Measurements from ENCODE around the gene NOP53. TPM values are rescaled to one million over a fixed set of nuclear protein-coding genes. Genes with fewer than 3 reads are reported as not detected.

NOP53 gene
- total RNA-seq, 6 experiments from 2014 or later = 73.6 to 105 (median 79.4) TPM

DNA sequence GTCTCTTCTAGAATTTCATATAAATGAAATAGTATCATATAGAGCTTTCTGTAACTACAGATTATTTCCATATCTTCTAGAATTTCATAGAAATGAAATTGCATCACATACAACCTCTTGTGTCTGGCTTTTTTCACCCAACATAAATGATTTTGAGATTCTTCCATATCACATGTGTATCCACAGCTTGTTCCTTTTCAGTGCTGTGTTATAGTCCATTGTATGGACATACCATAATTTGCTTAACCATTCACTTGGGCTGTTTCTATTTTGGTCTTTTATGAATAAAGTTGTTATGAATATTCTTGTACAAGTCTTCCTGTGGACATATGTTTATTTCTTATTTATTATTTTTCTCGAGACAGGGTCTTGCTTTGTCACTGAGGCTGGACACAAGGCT lies 47.3 kb downstream of the NOP53 start:
- Histone ChIP-seq H3K4me1 (no peaks in the 10 kb centered on the region), H3K27me3 (no peaks in the 10 kb centered on the region), H3K27ac (no peak overlapping the region), H3K9me3 (peaks cover 0 to 4% (median 0%) of the 10 kb centered on the region in 4 donors), H3K36me3 (no peaks in the 10 kb centered on the region), H3K4me3 (no peak overlapping the region)
- intact Hi-C loops (cut with DNase I) = no loop called here
- ATAC-seq (no peak), DNase-seq (no peak)
- TF ChIP-seq, protein P1, sequence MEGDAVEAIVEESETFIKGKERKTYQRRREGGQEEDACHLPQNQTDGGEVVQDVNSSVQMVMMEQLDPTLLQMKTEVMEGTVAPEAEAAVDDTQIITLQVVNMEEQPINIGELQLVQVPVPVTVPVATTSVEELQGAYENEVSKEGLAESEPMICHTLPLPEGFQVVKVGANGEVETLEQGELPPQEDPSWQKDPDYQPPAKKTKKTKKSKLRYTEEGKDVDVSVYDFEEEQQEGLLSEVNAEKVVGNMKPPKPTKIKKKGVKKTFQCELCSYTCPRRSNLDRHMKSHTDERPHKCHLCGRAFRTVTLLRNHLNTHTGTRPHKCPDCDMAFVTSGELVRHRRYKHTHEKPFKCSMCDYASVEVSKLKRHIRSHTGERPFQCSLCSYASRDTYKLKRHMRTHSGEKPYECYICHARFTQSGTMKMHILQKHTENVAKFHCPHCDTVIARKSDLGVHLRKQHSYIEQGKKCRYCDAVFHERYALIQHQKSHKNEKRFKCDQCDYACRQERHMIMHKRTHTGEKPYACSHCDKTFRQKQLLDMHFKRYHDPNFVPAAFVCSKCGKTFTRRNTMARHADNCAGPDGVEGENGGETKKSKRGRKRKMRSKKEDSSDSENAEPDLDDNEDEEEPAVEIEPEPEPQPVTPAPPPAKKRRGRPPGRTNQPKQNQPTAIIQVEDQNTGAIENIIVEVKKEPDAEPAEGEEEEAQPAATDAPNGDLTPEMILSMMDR (IDR thresholded peaks at IDR 0.05) = no peak
- TF ChIP-seq POLR2A (IDR thresholded peaks at IDR 0.05) = no peak
- WGBS (ENCODE audit: insufficient coverage, low coverage, low lambda C conversion rate, missing lambda C conversion rate) = 92% methylated on average over 1 of the region's 1 CpG

DNA sequence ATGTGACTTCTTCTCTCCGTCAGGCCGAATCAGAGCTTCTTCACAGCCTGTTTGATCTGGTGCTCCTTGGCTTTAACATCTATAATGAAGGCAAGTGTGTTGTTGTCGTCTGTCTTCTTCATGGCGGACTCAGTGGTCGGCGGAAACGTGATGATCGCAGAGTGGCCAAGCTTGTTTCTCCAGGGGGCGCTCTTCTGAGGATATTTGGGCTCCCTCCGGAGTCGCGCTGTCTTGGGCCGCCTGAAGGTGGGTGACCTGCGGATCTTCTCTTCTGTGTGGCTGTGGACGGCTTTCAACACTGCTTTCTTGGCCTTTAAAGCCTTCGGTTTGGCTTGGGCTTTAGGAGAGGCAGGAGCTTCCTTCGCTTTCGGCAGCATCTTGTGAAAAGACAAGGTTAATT lies 49.2 kb downstream of the NOP53 start:
- no peaks in the 10 kb centered on the region for H3K27me3 ChIP-seq
- H3K36me3 ChIP-seq = no peaks in the 10 kb centered on the region
- peaks cover 0 to 4% (median 0%) of the 10 kb centered on the region in 4 donors for H3K9me3 ChIP-seq
- TF ChIP-seq POLR2A (IDR thresholded peaks at IDR 0.05) = no peak
- TF ChIP-seq, protein P1 (IDR thresholded peaks at IDR 0.05) = no peak
- 77% methylated on average over 7 of the region's 18 CpGs for WGBS (ENCODE audit: insufficient coverage, low coverage, low lambda C conversion rate, missing lambda C conversion rate)
- ATAC-seq = no peak
- no peak overlapping the region for H3K4me3 ChIP-seq
- H3K4me1 ChIP-seq = no peaks in the 10 kb centered on the region
- no peak for DNase-seq
- no peak overlapping the region for H3K27ac ChIP-seq
- intact Hi-C loops (cut with DNase I) = no loop called here

DNA sequence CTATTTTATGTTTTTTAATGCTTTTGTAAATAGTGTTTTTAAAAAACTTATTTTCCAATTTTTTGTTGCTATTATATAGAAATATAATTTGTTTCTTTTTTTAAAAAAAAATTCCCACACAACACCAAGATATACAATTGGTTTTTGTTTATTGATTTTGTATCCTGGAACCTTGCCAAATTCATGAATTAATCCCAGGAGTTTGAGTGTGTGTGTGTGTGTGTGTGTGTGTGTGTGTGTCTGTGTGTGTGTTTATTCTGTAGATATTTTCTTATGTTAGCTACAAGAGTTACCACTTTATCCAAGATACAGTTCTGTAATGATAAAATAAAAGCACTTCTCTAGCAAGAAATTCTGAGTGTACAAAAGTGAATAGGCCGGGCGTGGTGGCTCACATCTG lies 51.4 kb downstream of the NOP53 start:
- WGBS (ENCODE audit: insufficient coverage, low coverage, low lambda C conversion rate, missing lambda C conversion rate) = 95% methylated on average over 2 of the region's 2 CpGs
- intact Hi-C loops (cut with DNase I) = no loop called here
- Histone ChIP-seq H3K4me1 (no peaks in the 10 kb centered on the region), H3K36me3 (no peaks in the 10 kb centered on the region), H3K4me3 (no peak overlapping the region), H3K27me3 (no peaks in the 10 kb centered on the region), H3K9me3 (peaks cover 0 to 4% (median 0%) of the 10 kb centered on the region in 4 donors), H3K27ac (no peak overlapping the region)
- no peak for DNase-seq
- ATAC-seq = no peak
- TF ChIP-seq, protein P1 (IDR thresholded peaks at IDR 0.05) = no peak

DNA sequence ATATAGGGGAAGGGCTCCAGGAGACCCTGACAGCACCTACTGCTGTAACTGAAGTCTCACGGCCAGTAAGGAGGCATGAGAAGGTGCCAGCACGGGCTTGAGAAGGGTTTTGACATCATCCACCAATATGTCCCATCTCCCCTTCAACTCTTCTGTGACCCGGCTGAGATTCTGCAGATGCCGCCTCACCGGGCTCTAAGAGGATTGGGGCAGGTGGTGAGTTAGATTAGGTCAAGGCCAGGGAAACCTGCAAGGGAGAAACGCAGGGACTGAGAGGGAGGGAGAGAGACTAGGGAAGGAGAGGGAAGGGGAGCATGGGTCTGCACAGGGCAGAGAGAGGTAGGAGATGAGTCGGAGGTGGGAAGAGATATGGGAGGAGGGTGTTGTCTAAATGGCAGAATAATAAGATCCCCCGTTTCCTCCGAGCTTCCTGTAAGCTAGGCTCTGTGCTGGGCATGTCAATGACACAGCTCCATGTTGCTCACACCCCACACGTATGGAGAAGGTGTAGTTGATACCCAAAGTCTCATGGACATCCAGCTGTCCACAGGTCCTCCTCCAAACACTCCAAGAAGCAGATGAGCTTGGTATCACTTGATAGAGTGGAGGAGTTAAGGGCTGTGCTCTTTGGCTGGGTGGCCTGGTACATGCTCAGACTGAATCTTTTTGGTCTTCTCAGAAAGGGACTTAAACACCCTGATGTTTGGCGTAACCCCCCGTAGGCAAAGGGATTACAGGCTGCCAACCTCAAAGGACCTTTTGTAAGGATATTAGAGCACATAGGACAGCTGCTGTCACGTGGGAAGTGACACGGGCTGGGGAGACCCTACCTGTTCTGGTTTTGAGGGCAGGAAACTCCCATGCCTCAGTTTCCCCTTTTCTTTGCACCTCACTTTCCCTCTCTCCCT lies 52.9 kb downstream of the NOP53 start:
- DNase-seq (no peak), ATAC-seq (no peak)
- no peaks in the 10 kb centered on the region for H3K9me3 ChIP-seq
- 32% methylated on average over 7 of the region's 14 CpGs for WGBS (ENCODE audit: insufficient coverage, low coverage, low lambda C conversion rate, missing lambda C conversion rate)
- H3K36me3 ChIP-seq = no peaks in the 10 kb centered on the region
- intact Hi-C loops (cut with DNase I) = no loop called here
- H3K27me3 ChIP-seq = no peaks in the 10 kb centered on the region
- no peak overlapping the region for H3K27ac ChIP-seq
- H3K4me3 ChIP-seq = no peak overlapping the region
- no peaks in the 10 kb centered on the region for H3K4me1 ChIP-seq
- TF ChIP-seq, protein P1 (IDR thresholded peaks at IDR 0.05) = no peak
- no peak for TF ChIP-seq POLR2A (IDR thresholded peaks at IDR 0.05)

Measured in right lobe of liver (tissue), 6 donors.